RPMI7951 (cell line): ENCODE measurements around the gene FAM53A. TPM values are rescaled to one million over a fixed set of nuclear protein-coding genes. Genes with fewer than 3 reads are reported as not detected.
"Not testable (repeated sequence)": the region's sequence is repeated elsewhere in the genome, so short reads cannot be mapped to it uniquely, and the experiment has no call there.

Source experiments
- DNase-seq: peaks from one replicate; pipeline ENCODE4 v3.0.0-alpha.2; 2012; ENCODE audit warnings: low read depth
- total RNA-seq: library from RNA; depleted of rRNA; stranded (reverse); fragments of >200 nt; shearing (Covaris generic); gene quantifications from 2 replicates; pipeline ENCODE4 v1.2.3, GENCODE V29; 2014

FAM53A gene
- total RNA-seq, 1 experiment from 2014 or later, result 1.1 TPM

DNA sequence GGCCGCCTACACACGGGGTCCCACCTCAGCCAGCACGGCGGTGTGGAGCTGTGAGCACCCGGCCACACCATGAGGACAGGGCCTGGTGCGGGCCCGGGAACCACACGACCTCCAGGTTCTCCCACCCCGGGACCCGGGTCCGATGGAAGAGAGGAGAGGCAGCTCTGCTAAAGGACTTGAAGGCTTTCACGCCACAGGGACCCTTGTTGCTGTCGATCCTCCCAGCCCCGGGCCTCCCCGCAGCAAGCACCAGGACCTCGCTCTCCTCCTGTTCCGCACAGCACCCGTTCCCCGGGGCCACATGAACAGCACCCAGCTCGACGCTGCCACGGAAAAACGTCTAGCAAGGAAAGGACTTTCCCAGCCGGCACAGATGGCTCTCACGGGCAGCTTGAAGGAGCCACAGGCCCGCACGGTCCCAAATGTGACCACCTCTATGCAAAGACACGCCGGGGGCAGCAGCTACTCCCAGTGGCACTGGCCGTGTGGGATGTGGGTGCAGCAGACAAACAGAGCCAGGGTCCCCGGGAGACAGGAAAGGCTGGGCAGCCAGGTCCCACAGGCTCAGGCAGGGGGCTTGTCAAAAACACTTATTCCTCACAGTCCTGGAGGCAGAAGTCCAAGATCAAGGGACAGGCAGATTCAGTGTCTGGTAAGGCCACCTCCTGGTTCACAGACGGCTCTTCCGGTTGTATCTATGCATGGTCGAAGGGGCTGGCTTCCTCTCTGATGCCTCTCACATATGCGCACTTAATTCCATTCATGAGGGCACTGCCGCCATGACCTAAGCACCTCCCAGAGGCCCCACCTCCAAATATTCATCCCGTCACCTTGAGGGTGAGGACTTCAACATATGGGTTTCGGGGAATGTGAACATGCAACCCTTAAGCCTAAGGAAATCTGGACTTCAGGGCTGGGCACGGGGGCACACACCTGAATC is 24.7 kb downstream of the FAM53A start:
- DNase-seq, result no peak

DNA sequence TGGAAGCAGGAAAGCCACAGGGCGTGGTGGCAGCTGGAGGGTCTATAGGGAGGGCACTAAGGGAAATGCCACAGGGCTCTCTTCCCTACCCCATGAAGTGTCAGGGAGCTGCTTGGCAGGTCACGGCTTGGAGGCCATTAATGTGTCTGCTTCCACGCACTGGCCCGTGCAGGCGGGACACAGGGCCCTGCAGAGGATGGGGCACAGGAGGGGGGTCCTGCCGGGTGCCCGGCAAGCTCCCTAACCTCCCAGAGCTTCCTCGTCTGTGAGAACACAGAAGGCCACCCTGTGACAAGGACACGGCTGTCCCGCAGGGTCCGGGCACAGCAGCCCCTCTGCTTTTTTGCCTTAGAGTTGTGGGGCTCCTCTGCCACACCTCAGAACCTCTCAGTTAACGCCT is 25.5 kb downstream of the FAM53A start:
- no peak for DNase-seq

DNA sequence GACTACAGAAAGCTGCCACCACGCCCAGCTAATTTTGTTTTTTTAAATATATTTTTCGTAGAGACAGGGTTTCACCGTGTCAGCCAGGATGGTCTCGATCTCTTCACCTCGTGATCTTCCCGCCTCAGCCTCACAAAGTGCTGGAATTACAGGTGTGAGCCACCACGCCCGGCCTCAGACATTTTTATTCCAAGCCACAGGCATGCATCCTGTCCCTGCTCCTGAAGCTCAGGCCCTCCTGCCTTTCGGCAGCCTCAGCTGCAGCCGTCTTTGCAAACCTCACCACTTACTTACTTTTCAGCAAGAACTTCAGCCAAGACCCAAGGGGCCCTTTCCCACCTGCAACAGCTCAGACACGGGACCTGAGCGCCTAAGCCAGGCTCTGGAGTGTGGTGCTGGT is 26.0 kb downstream of the FAM53A start:
- no peak for DNase-seq

DNA sequence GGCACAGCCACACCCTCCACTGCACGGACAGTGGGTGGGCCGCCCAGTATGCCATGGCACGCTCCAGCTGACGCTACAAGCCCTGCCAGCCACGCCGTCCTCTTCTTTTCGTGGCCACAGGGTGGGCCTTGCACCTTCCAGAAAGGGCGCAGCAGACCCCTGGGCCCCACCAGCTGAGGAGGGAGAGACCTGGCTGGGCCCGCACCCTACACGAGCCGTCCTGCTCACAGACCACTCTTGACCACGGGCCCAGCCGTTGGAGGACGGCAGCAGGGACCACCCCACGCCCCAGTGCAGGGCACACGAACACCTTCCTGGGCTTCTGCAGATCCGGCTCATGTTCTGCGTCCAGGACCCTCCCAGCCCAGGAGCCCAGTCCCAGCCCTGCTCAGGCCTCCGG is 27.1 kb downstream of the FAM53A start:
- no peak for DNase-seq

DNA sequence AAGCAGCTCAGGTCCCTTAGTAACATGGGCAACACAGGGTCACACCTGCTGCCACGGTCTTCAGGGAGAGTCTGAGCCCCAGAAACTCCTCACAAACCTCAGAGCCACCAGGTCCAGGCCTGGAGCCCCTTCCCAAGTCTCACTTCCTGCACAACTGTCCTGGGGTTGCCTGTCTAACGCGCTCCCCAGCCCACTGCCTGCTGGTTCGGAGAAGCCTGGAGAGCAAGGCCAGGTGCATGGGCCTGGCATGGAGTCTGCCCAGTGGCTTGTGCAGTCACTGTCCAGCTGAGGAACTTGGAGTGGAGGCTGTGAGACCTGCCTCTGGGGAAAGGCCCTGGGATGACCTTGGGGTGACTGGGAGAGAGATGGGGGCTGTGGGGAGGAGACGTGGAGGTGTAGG is 28.0 kb downstream of the FAM53A start:
- DNase-seq, result no peak

DNA sequence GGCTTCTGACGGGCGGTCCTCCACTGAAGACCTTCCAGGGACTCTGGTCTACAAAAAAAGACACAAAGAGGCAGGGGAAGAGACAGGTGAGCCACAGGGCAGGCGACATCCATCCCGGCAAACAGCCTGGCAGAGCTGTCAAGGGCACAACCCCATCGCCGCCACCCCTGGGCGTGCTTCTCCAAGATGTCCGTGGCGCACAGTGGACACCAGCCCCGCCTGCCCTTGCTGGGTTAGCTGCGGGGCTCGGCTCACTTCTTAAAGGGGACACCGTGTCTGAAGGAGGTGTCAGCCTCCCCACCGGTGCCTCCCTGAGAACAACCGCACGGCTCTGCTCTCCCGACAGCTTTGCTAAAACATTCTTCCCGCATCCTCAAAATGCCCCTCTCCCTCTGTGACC is 28.4 kb downstream of the FAM53A start:
- no peak for DNase-seq

DNA sequence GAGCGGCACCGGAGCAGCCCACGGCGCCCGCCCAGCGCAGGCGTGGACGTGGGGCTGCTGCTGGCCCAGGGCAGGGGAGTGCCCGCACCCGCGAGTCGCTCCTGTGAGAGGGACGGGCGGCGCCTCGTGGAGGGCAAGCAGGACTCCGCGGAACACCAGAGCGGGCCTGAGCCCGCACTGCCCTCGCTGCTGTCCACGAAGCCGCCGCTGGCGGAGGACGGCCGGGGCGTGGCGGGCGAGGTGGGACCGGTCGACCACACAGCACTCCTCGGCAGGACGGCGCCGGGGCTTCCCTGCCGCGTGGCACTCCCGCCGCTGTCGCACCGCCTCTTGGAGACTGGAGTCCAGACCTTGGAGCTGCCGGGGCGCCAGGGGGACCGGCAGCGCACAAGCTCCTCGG is 29.0 kb downstream of the FAM53A start:
- DNase-seq, result no peak

DNA sequence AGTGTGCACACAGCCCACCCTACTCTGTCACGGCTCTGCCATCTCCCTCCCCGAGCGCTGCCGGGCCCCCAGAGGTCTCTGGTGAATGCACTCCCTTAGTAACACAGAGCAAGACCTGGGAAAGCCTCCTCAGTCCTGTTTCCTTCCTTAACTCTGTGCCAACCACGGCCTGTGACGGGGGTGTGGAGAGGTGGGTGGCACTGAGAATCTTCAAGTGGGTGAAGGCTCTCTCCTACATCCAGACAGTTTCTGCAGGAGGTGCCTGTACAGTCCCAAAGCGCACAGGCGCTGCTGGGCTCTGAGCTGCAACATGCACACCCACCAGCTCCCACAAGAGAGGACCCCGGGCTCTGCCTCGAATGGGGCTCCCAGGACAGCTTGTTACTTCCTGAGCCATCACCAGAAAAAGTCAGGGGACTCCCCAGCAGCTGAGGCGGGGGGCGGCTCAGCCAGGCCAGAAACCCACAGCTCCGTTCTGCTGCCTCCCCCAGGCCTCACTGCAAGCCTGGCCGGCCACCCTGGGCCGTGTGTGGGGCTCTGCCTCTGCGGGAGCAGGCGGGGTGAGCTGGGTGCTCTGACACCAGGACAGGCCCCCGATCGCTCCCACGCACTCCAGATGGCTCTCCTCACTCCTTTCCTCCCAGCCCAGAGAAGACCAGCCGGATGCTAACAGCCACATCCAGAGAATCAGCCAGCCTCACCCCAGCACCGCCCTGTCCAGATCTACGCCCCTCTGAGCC is 29.7 kb downstream of the FAM53A start:
- DNase-seq, result no peak

DNA sequence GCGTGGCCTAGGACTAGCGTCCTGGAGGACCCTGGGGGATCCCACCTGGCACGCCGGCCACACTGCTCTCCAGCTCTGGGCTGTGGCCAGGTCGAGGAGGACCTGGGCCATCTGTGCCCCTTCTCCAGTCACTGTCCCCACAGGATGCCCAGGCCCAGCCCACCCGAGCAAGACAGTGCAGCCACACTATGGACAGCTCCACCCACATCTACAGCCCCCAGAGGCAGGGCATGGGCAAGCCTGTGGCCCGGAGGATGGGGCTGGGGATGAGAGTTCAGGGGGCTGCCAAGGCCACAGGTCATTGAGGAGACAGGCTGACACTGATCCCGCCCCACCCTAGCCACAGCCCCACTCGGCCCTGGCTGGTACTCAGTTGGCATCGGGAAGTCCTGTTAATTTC is 30.3 kb downstream of the FAM53A start:
- DNase-seq, result no peak

DNA sequence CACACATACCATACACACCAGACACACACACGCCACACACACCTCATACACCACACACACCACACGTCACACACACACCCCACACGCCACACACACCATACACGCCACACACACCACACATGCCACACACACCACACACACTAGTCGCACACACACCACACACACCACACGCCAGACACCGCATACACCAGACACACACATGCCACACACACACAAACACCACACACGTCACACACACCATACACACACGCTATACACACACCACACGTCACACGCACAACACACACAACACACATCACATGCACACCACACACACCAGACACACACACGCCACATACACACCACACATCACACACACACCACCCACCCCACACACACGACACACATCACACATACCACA is 32.0 kb downstream of the FAM53A start:
- no peak for DNase-seq

DNA sequence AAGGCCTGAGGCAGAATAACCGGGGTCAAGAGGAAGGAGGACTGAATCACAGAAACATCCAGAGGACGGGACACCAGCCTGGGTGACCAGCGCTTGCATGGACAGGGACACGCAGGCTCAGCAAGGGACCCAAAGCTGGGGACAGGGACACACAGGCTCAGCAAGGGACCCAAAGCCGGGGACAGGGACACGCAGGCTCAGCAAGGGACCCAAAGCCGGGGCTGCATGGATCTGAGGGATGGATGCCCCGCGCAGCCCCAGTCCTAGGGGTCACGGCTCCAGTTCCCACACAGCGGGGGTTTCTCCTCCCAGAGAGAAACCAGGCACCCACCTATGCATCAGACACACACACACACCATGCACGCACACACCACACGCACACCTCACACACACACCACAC is 32.5 kb downstream of the FAM53A start:
- DNase-seq, result no peak

DNA sequence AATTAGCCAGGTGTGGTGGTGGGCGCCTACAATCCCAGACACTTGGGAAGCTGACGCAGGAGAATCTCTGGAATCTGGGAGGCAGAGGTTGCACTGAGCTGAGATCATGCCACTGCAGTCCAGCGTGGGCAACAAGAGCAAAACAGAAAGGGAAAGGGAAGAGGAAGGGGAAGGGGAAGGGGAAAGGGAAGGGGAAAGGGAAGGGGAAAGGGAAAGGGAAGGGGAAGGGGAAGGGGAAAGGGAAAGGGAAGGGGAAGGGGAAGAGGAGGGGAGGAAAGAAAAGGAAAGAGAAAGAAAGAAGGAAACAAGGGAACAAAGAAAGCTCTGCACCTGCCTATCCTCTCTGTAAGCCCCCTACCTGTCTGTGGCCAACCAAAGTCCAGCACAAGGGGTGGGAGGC is 35.2 kb downstream of the FAM53A start:
- DNase-seq, result no peak

DNA sequence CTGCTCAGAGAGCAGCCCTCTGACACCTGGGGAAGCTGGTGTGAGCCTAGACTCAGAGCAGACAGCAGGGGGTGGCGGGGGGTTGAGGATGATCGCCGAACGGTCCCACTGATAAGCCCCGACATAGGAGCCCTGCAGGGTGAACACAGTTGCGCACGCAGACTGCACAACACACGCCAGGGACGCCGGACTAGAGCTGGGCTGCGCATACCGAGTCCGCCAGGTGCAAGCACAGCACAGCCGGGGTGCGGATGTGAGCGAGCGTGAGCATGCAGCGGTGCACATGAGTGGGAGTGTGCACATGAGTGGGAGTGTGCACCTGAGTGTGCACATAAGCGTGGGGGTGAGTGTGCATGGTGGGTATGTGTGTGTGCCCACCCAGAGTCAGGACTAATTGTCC is 36.7 kb downstream of the FAM53A start:
- DNase-seq, result no peak

DNA sequence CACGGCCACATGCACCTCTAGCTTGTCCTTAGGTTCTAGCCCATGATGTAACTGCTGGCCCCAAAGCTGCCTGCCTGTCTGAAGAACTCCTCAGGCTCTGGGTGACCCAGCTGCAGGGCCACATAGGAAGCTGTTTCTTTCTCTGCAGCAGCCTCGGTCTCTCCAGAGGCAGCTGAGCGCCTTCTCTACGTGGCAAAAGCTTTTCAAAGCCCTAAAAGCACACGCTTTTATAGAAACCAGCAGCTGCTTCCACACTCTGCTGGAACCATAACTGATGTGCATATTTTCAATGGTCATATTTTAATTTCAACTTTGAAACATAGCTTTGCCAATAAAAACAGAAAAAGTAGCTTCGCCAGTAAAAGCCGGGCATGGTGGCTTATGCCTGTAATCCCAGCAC is 37.4 kb downstream of the FAM53A start:
- DNase-seq, result no peak

DNA sequence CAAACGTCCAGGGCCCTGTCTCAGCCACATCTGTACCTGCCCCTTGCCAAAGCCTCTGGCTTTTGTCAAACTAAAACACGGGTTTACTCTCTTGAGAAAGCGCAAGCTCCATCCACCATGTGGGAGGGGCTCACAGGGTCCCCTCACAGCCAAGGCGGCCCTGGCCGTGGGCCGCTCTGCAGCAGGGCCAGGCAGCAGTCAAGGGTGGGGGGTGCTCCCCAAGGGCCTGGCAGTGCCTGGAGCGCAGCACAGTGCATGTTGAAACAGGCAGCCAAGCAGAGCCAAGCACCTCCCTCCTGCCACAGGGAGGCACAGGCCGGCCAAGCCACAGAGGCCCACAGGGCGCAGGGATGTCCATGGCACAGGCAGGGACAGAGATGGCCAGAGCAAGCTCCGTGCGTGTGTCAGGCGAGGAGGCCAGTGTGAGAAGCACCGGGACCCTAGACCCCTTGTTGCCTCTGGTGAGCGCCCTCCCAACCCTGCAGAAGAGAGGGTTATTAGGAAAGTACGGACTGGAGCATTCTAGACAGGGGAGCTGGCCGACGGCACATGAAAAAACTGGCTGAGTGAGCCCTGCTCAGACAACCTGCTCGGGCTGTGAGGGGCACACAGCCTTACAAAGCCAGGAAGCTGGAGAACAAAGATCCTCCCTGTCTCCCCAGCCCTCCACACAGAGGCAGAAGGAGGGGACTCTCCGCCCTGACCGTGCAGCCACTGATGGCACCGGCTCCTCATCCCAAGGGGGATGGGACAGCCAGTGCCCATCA is 39.0 kb downstream of the FAM53A start:
- no peak for DNase-seq

DNA sequence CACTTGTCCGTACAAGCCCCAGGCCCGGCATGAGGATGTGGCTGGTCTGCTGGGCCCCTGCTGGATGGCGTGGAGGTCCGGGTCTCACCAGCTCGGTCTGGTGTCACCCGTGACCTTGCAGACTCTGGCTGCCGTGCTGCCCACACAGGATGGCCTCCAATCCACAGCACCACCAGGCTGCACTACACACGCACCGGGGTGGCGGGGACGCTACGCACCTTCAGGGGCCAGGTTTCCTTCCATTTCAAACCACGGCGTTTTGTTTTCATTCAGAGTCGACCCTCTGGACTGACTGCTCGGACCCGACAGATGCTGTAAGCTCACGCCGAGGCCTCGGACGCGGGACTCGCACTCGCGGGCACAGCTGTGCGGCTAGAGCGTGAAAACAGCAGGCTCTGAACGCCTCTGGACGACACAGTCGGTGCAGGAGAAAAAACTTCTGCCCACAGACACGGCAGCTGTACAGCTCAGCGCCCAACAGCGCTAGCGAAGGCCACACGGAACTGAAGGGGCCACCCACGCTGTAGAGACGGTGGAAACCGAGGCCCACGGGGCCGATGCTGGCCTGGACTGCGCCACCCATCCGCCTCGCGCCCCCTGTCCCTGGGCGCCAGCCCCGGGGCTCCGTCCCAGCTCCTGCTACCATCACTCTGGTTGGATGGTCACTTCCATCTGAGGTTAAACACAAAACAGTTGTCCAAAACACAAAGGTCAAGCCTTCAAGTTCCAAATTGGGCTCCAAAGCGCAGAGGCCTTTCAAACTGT is 40.0 kb downstream of the FAM53A start:
- DNase-seq, result no peak

DNA sequence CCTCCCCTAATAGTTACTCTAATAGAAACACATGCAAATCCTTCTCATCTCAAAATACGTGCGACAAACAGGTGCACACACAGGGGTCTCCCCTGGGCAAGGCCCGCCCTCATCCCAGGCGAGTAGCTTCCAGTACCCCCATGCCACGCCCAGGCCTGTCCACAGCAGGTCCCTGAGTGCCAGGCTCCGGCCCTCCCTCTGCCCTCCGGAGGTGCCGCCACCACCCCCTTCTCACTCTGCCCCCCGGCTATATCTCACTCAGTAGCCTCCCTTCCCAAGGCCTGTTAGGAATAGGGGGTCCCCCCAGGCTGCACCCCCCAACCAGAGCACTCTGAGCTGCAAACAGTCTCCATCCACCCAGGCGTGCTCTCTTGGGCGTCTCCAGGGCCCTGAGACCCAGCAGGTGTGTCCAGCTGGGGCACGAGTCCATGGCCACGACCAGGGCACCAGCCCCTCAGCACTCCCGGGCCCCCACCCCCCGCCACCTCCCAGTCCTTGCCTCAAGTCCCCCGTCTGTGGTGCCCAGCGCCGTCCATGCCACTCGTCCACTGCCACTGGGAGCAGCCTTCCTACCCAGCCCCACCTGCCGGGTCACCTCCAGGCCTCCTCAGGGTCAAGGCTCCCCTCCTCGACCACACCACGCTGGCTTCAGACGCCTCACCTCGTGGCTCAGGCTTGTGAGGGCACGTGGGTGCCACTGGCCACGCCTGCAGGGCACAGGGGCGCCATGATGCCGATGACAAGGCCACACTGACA is 41.7 kb downstream of the FAM53A start:
- DNase-seq, result no peak

DNA sequence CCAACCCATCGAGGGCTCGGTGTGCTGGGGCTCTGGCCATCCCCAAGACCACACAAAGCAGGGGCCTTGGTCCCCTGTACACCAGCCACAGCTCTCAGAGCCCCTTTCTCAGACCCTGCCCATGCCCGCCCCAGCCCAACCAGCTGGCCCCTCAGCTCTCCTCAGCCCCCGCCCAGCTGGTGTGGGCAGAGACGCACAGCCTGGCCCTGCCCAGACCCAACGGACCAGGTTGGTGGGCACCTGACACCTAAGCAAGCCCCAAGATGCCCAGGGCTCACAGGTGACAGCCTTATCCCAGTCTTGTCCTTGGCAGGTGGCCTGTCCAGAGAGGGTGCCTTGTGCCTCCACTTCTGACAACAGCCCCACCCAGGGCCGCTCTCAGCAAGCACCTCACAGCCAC is 42.4 kb downstream of the FAM53A start:
- DNase-seq, result no peak

DNA sequence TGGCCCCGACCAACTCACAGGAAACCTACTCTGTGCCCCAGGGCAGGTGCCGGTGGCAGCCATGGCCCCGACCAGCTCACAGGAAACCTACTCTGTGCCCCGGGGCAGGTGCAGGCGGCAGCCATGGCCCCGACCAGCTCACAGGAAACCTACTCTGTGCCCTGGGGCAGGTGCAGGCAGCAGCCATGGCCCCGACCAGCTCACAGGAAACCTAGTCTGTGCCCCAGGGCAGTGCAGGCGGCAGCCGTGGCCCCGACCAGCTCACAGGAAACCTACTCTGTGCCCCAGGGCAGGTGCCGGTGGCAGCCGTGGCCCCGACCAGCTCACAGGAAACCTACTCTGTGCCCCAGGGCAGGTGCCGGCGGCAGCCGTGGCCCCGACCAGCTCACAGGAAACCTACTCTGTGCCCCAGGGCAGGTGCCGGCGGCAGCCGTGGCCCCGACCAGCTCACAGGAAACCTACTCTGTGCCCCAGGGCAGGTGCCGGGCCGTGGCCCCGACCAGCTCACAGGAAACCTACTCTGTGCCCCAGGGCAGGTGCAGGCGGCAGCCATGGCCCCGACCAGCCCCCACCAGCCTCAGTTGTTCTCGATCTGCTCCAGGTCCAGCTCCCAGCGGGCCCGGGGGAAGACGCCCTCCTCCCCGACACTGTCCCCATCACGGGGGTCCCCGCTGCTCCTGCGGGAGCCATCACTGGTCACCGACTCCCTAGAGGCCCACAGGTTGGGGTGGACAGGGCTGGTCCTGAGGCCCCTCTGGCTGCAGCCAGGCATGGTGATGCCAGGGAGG is 43.2 kb downstream of the FAM53A start:
- not testable (repeated sequence) for DNase-seq

DNA sequence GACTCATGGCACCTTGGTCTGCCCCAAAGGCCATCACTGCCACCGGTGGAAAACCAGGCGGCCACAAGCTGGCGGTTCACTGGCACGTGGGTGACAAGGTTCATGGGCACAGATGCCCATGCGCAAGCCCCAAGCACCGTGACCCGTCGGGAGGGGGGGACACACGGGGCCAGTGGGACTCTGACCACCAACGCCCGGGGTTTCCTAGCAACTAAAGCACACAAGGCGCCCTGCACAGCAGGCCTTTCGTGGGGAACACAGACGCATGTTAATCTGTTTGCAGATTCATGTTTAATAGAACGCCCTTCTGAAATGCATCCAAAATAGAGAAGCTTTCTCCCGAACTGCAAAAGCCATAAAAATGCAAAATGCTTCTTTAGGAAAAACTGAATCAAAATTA is 43.9 kb downstream of the FAM53A start:
- DNase-seq, result no peak
